Measurements from ENCODE around the gene LRRC46.

The LRRC46 gene

GRCh38 chr17:47807421-47807820, 24.0 kb upstream of the LRRC46 start:
- Histone ChIP-seq H3K27me3 (replicated peaks; ENCODE audit: insufficient read depth, low read length) (no peaks in the 10 kb centered on the region), H3K79me2 (ENCODE audit: low read length) (no peaks in the 10 kb centered on the region), H3K4me3 (ENCODE audit: low read length) (no peak overlapping the region), H3K4me1 (ENCODE audit: low read length) (no peaks in the 10 kb centered on the region), H3K9ac (ENCODE audit: low read length) (no peak overlapping the region), H3K36me3 (replicated peaks; ENCODE audit: insufficient read depth, low read length) (no peaks in the 10 kb centered on the region), H4K20me1 (ENCODE audit: insufficient read depth, low read length) (no peaks in the 10 kb centered on the region), H3F3A (ENCODE audit: insufficient read depth, low read length) (no peaks in the 10 kb centered on the region), H3K4me2 (ENCODE audit: low read depth, low read length) (no peak overlapping the region), H3K9me2 (replicated peaks; ENCODE audit: insufficient read depth, low read length) (no peaks in the 10 kb centered on the region), H2AFZ (ENCODE audit: low read length) (no peak overlapping the region), H3K27ac (ENCODE audit: low read length) (no peak overlapping the region), H3K9me3 (replicated peaks; ENCODE audit: insufficient read depth, low read length) (no peaks in the 10 kb centered on the region)
- DNase-seq: no peak
- TF ChIP-seq EZH2phosphoT487 (IDR thresholded peaks at IDR 0.05; ENCODE audit: low read length) (no peak), EZH2 (optimal IDR thresholded peaks at IDR 0.05; ENCODE audit: low read depth, low read length) (no peak), CTCF (IDR thresholded peaks at IDR 0.05; ENCODE audit: low read length) (no peak)

DNA sequence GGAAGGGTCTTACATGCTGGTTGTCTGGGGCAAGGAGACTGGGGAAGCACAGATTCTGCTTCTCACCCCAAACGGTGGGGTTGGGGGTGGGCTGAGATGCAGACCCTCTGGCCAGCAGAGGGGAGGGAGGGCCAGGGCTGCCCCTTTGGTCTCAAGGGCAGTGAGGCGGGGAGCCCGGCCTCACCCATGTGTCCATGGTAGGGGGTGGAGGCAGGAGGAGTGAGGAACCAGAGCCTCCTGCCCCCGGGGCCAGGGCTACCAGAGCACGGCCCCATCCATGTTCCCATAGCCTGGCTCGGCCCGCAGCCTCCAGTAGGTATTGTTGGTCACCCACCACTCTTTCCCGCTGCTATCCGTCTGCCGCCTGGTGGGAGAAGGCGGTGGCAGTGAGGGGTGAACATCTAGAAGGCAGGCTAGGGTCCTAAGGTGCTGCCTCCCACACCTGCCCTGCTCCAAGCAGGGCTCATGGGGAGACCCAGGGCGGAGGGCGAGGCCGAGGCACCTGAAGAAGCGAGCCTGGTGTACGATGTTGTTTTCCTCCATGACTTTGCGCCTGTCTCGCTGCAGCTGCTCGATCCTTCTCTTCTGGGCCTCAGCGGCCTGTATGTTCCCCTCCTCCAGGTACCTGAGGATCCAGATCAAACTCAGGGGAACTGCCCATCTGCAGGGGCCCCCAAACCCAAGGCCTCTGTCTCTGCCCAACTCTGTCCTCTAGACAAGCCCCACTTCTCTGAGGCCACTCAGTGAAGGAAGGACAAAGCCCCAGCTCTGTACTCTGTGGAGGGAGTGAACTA, 23.2 kb upstream of the LRRC46 start:
- DNase-seq: no peak
- H3K79me2 ChIP-seq (ENCODE audit: low read length): no peaks in the 10 kb centered on the region
- no peaks in the 10 kb centered on the region for H3F3A ChIP-seq (ENCODE audit: insufficient read depth, low read length)
- H3K4me2 ChIP-seq (ENCODE audit: low read depth, low read length): no peak overlapping the region
- H3K9ac ChIP-seq (ENCODE audit: low read length): no peak overlapping the region
- H3K27ac ChIP-seq (ENCODE audit: low read length): no peak overlapping the region
- no peak overlapping the region for H2AFZ ChIP-seq (ENCODE audit: low read length)
- H3K4me1 ChIP-seq (ENCODE audit: low read length): no peaks in the 10 kb centered on the region
- no peaks in the 10 kb centered on the region for H3K27me3 ChIP-seq (replicated peaks; ENCODE audit: insufficient read depth, low read length)
- H3K36me3 ChIP-seq (replicated peaks; ENCODE audit: insufficient read depth, low read length): no peaks in the 10 kb centered on the region
- H3K9me2 ChIP-seq (replicated peaks; ENCODE audit: insufficient read depth, low read length): no peaks in the 10 kb centered on the region
- TF ChIP-seq EZH2 (optimal IDR thresholded peaks at IDR 0.05; ENCODE audit: low read depth, low read length): no peak
- H4K20me1 ChIP-seq (ENCODE audit: insufficient read depth, low read length): no peaks in the 10 kb centered on the region
- no peaks in the 10 kb centered on the region for H3K9me3 ChIP-seq (replicated peaks; ENCODE audit: insufficient read depth, low read length)
- H3K4me3 ChIP-seq (ENCODE audit: low read length): no peak overlapping the region

DNA sequence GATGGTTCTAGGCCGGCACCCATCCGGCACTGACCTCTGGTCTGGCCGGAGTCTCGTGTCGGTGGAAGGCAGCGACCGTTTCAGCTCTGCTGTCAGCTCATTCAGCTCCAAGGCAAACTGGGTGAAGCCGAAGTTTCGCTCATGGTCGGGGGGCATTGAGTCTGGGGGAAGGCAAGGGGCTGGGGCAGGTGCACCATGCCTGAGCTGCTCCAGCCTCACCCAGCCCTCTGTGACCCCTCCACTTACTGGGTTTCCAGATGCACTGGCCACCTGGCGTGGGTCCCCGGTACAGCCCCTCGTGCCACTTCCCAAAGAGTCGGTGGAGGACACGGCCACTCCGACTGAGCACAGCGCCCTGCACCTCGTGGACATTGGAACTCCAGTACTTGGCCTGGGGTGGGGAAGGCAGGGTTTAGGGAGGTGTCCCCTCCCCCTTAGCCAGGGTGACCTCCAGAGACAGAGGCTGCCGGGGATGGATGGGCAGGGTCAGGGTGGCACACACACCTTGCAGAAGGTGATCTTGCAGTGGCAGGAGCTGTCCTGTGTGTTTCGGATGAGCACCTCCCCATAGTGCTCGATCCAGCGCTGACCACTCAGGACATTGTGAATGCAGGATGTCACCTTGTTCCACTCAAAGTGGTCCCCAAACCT, 22.5 kb upstream of the LRRC46 start:
- Histone ChIP-seq H3K79me2 (ENCODE audit: low read length) (no peaks in the 10 kb centered on the region), H2AFZ (ENCODE audit: low read length) (no peak overlapping the region), H3K9me3 (replicated peaks; ENCODE audit: insufficient read depth, low read length) (no peaks in the 10 kb centered on the region), H3K9me2 (replicated peaks; ENCODE audit: insufficient read depth, low read length) (no peaks in the 10 kb centered on the region), H4K20me1 (ENCODE audit: insufficient read depth, low read length) (no peaks in the 10 kb centered on the region), H3K36me3 (replicated peaks; ENCODE audit: insufficient read depth, low read length) (no peaks in the 10 kb centered on the region), H3K4me1 (ENCODE audit: low read length) (no peaks in the 10 kb centered on the region), H3K4me2 (ENCODE audit: low read depth, low read length) (no peak overlapping the region), H3K27me3 (replicated peaks; ENCODE audit: insufficient read depth, low read length) (no peaks in the 10 kb centered on the region), H3F3A (ENCODE audit: insufficient read depth, low read length) (no peaks in the 10 kb centered on the region), H3K4me3 (ENCODE audit: low read length) (no peak overlapping the region), H3K9ac (ENCODE audit: low read length) (no peak overlapping the region), H3K27ac (ENCODE audit: low read length) (no peak overlapping the region)
- no peak for DNase-seq
- TF ChIP-seq EZH2phosphoT487 (IDR thresholded peaks at IDR 0.05; ENCODE audit: low read length) (no peak), EZH2 (optimal IDR thresholded peaks at IDR 0.05; ENCODE audit: low read depth, low read length) (no peak), CTCF (IDR thresholded peaks at IDR 0.05; ENCODE audit: low read length) (no peak)

Data from MM.1S (cell line).